ENCODE measurements around the gene ENOX1.

The ENOX1 gene

GRCh38 chr13:43799191-43799590, 12.4 kb upstream of the ENOX1 start:
- TF ChIP-seq CTCF (IDR thresholded peaks at IDR 0.05; ENCODE audit: low read depth, low read length, missing control alignments), result no peak
- DNase-seq (ENCODE audit: low read depth), result no peak
- no peak overlapping the region for H3K4me3 ChIP-seq (ENCODE audit: low read depth, low read length)

- no peak for DNase-seq (ENCODE audit: low read depth)
- H3K4me3 ChIP-seq (ENCODE audit: low read depth, low read length), result no peak overlapping the region
- no peak for TF ChIP-seq CTCF (IDR thresholded peaks at IDR 0.05; ENCODE audit: low read depth, low read length, missing control alignments)
Measured at GRCh38 chr13:43797869-43798268, 11.1 kb upstream of the ENOX1 start.

GRCh38 chr13:43797159-43797558, 10.4 kb upstream of the ENOX1 start:
- no peak for DNase-seq (ENCODE audit: low read depth)
- H3K4me3 ChIP-seq (ENCODE audit: low read depth, low read length), result no peak overlapping the region
- TF ChIP-seq CTCF (IDR thresholded peaks at IDR 0.05; ENCODE audit: low read depth, low read length, missing control alignments), result no peak

GRCh38 chr13:43794416-43794815, 7.6 kb upstream of the ENOX1 start:
- DNase-seq (ENCODE audit: low read depth), result no peak

GRCh38 chr13:43792076-43792881, 5.5 kb upstream of the ENOX1 start:
- H3K4me3 ChIP-seq (ENCODE audit: low read depth, low read length), result no peak overlapping the region
- no peak for TF ChIP-seq CTCF (IDR thresholded peaks at IDR 0.05; ENCODE audit: low read depth, low read length, missing control alignments)
- DNase-seq (ENCODE audit: low read depth), result no peak

More at GRCh38 chr13:43794416-43794815, 7.6 kb upstream of the ENOX1 start:
- TF ChIP-seq CTCF (IDR thresholded peaks at IDR 0.05; ENCODE audit: low read depth, low read length, missing control alignments), result no peak
- H3K4me3 ChIP-seq (ENCODE audit: low read depth, low read length), result no peak overlapping the region

GRCh38 chr13:43787997-43788396, 1.2 kb upstream of the ENOX1 start:
- no peak overlapping the region for H3K4me3 ChIP-seq (ENCODE audit: low read depth, low read length)
- TF ChIP-seq CTCF (IDR thresholded peaks at IDR 0.05; ENCODE audit: low read depth, low read length, missing control alignments), result peak; percentile 22
- DNase-seq (ENCODE audit: low read depth), result no peak

GRCh38 chr13:43787518-43787891, 733 bp upstream of the ENOX1 start:
- H3K4me3 ChIP-seq (ENCODE audit: low read depth, low read length), result peak overlapping the region; percentile 52
- DNase-seq (ENCODE audit: low read depth), result no peak
- no peak for TF ChIP-seq CTCF (IDR thresholded peaks at IDR 0.05; ENCODE audit: low read depth, low read length, missing control alignments)

All from GM12864 (cell line).